SK-N-MC (cell line): Measurements from ENCODE around the gene CCDC92B.

ENCODE experiments used
- EZH2 ChIP-seq: fragments of 200-600 bp; sonication (generic); IDR thresholded peaks from one replicate; pipeline ENCODE4 v1.6.1; 2017; ENCODE audit warnings: antibody characterized with exemption
- POLR2AphosphoS5 ChIP-seq: IDR thresholded peaks from 2 replicates; pipeline ENCODE4 v1.6.1; 2012; ENCODE audit warnings: mild to moderate bottlenecking, low read depth, low read length, borderline replicate concordance

- no peak for TF ChIP-seq EZH2
- TF ChIP-seq POLR2AphosphoS5 = no peak
Observed at GRCh38 chr17:2723997-2724783, 25.3 kb downstream of the CCDC92B start.
